Raji (cell line): ENCODE results near the gene GDF2.

Experiments
- POLR2A ChIP-seq: IDR thresholded peaks from 2 replicates; pipeline ENCODE4 v1.6.1; 2011; ENCODE audit warnings: low read depth, low read length, control low read depth; ENCODE audit not compliant: insufficient read depth

GDF2 gene

DNA sequence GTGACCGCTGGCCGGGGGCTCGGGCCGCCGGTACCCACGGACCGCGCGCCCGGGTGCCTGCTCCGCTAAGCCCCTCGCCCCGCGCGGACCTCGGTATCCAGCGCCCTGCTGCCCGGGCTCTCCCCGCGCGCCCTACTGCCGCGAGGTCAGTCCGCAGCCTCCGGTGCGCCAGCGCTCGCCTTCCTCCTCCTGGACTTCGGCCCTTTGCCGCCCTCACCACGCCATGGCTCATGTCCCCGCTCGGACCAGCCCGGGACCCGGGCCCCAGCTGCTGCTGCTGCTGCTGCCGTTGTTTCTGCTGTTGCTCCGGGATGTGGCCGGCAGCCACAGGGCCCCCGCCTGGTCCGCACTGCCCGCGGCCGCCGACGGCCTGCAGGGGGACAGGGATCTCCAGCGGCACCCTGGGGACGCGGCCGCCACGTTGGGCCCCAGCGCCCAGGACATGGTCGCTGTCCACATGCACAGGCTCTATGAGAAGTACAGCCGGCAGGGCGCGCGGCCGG lies 21.8 kb upstream of the GDF2 start:
- no peak for TF ChIP-seq POLR2A

DNA sequence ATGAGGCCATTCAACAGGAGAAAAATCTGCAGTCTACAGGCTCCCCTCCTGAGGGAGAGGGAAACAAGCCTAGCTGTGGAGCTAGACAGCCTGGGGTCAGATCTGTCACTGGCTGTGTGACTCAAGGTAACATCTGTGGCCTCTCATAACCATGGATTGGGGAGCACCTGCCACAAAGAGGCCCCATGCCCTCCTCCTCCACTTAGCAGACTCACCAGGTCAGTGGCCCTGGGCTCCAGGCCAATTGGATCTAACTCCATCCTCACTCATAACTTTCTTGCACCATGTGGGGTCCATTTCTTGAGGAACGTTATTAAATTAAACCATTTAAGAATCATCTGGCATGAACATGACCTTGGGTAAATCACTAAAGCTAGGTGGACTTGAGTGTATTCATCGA lies 20.4 kb upstream of the GDF2 start:
- TF ChIP-seq POLR2A = no peak

DNA sequence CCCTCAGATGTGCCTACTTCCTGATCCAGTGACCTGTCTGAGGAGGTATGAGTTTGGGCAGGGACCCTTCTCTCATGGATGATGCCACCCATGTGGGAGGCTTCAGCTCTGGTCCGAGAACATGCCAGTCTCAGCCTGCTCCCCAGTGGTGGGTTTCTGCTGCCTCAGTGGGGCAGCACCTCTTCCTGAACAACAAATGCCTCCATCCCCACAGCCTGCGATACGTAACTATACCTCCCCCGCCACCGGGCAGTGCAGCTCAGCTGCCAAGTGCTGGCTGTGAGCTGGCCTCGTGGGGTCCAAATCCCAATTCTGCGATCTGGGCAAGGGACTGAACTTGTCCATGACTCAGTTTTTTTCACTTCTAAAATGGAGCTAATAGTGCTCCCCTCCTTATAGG lies 19.1 kb upstream of the GDF2 start:
- no peak for TF ChIP-seq POLR2A

- no peak for TF ChIP-seq POLR2A
These were observed 18.4 kb upstream of the GDF2 start for GRCh38 chr10:47303866-47304265.

GRCh38 chr10:47305566-47305965 lies 16.7 kb upstream of the GDF2 start:
- no peak for TF ChIP-seq POLR2A

GRCh38 chr10:47306387-47307210 lies 15.7 kb upstream of the GDF2 start:
- no peak for TF ChIP-seq POLR2A

- TF ChIP-seq POLR2A = no peak
These were observed 14.9 kb upstream of the GDF2 start for GRCh38 chr10:47307381-47307780.

- no peak for TF ChIP-seq POLR2A
These were observed 13.5 kb upstream of the GDF2 start for GRCh38 chr10:47308775-47309174.

GRCh38 chr10:47309408-47310089 lies 12.7 kb upstream of the GDF2 start:
- TF ChIP-seq POLR2A = no peak

DNA sequence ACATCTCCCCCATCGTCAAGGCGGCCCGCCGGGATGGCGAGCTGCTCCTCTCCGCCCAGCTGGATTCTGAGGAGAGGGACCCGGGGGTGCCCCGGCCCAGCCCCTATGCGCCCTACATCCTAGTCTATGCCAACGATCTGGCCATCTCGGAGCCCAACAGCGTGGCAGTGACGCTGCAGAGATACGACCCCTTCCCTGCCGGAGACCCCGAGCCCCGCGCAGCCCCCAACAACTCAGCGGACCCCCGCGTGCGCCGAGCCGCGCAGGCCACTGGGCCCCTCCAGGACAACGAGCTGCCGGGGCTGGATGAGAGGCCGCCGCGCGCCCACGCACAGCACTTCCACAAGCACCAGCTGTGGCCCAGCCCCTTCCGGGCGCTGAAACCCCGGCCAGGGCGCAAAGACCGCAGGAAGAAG lies 12.2 kb upstream of the GDF2 start:
- TF ChIP-seq POLR2A = no peak

DNA sequence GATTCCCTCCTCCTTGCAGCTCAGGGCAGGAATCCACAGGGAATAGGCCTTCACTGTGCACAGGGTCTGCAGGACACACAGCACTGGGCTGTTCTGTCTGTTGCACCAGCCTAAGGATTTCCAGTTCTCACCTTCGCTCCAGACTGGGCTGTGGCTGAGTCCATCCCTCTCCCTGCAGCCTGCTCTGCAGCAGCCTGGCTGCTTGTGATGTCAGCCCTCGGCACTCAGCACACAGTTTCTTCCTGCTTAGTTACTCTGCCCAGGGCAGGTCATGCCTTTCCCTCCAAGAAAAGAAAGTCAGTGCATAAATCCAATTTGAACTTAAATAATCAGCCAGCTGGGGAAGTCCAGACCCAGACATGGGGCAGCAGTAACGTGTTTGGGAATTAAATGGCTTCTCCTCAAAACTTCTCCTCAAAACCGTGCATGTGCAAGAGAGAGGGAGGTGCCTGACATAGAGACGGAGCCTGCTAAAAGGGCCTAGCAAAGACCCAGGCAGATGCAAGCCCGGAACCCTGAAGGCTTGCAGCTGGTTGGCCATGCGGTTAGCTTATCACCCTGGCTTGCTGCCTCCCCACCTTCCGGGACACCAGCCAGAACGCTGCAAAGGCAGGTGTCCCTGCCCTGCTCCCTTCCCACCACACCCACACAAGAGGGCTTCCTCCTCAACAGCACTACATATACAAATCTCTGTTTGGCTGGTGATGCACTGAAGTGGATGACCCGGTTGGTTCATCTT lies 10.9 kb upstream of the GDF2 start:
- no peak for TF ChIP-seq POLR2A

DNA sequence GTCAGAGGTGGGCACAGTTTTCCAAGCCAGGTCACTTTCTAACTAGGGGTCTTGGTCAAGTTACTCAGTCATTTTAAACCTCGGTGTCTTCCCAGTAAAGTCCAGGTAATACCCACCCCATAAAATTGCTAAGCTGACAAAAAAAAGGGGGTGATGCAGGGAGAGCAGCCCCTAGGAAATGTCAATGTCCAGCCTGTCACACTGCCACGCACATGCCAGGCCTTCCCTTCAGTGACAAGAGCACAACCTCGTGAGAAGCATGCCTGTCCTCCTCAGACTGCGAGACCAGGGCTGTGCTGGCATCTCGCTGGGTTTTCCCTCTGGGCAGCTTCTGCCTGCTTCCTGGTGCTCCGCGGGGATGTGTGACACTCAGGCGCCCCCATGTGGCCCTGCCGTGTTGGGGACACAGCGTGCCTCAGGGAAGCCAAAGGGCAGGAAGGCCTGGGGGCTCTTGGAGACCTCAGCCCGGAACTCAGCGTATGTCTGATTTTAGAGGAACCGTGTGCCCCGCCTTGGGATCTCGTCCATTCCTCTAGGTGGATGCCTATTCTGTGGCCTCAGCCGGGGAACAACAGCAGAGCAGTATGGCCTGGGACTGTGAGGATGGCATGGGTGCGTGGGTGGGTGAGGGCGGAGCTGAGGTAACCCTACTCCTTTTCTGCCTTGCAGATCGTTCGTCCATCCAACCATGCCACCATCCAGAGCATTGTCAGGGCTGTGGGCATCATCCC lies 10.2 kb upstream of the GDF2 start:
- TF ChIP-seq POLR2A = no peak

GRCh38 chr10:47312663-47312995 lies 9.6 kb upstream of the GDF2 start:
- TF ChIP-seq POLR2A = no peak

- TF ChIP-seq POLR2A = no peak
These were observed 7.8 kb upstream of the GDF2 start for GRCh38 chr10:47314416-47314970.

DNA sequence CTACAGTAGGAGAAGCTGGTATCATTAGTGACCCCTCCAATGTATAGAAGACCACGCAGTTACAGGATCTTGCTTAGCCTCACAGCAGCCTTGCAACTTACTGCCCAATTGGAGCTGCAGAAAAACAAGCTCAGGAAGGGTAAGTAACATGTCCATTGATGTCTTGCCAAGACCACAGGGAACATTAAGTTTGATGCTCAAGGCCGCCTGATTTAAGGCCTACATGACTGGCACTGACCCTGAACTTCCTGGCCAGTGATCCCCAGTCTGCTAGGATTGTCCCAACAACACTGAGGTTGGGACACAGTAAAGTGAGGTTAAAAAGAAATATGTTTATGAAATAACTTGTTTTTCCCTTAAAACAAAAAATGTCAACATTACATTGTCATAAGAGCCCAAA lies 6.8 kb upstream of the GDF2 start:
- no peak for TF ChIP-seq POLR2A
